COLO668 (cell line): ENCODE data around the gene ARHGAP26.

Source experiments
- DNase-seq: peaks from one replicate; lab custom pipeline; 2025; ENCODE audit not compliant: unreplicated experiment; lab: John Stamatoyannopoulos, UW

The ARHGAP26 gene

DNA sequence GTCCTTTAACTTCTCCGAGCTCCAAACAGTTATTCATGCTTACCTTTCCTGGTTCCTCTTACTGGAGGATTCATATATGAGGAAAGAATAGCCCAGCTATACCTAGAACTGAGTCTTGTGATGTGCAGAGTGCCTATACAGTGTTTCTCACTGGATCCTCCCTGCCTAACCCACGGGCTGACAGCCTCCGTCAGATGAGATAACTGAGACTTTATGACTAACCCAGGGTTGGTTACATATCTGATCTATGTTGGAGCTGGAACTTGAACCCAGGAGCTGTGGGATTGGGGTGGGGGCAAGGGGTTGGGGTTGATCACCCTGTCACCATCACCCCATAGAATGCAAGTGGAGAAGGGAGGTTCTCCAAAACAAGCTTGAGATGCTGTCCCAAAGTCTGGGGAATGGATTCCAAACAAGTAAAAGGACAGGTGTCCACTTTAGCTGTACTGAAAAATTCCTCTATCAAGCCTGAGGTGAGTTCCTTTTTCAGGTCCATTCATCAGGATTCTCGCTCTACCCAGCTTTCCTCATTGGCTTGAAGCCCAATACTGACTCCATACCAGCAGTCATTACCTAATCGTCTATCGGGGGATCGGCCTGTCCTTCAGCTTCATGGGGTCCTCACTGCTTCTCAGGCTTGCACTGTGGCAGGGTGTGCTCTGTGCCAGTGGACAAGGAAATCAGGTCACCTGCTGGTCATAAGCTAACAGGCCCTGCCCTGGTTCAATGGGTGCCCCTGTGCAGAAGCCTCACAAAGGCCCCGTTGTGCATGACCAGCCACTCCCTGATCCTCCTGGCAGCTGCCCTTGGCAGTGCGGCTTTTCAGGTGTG, 100.6 kb downstream of the ARHGAP26 start:
- no peak for DNase-seq

DNA sequence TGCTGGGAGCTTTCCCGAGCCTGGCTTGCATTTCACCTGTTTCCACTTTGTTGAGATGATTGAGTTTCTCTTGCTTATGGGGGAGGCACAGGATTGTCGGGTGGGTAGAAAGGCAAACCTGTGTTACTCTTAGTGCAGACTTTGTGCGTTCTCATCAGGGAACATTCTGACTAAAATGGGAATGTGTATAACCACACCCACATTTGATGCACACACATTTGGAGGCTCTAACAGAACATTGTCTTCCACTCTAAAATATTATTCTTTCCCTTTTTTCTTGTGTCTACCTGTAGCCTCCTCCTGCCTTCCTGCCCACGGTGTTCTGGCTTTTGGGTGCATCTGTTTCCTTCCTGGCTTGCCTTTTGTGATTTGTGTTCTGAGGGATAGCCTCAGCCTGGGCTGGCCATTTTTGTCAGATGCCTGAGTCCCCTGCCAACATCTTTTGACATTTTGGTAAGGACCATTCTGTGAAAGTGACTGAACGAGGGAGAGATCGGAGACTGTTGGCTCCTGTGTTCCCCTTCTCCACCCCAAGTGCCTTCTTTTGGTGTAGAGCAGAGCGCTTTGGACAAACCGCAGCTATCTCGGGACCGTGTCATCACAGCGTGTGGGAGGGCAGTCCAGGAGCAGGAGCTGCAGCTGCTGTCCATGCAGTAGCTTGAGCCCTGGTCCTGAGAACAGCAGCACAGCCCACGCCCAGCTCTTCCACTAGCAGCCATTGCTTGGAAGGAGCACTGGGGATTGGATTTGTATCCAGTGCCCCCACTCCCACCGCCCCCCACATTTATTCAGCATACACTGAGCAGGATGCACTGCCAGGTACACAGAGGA, 101.4 kb downstream of the ARHGAP26 start:
- DNase-seq, result no peak

DNA sequence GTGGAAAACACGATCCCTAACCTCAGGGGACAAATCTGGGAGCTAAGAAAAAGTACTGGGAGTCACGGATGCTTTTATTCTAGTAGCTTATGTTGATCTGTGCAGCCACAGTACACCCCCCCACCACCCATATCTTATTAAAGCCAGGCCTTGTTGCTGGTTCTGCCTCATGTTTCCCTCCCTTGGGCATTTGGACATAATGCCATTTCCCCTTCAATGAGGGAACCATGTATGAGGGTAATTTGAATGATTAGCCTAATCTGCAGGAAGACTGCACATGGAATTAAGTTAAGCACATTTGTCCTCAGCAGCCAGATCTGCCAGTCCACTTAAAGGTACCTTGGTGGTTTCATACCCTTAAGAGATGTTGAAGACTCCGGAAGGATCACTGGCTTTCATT, 102.0 kb downstream of the ARHGAP26 start:
- no peak for DNase-seq

DNA sequence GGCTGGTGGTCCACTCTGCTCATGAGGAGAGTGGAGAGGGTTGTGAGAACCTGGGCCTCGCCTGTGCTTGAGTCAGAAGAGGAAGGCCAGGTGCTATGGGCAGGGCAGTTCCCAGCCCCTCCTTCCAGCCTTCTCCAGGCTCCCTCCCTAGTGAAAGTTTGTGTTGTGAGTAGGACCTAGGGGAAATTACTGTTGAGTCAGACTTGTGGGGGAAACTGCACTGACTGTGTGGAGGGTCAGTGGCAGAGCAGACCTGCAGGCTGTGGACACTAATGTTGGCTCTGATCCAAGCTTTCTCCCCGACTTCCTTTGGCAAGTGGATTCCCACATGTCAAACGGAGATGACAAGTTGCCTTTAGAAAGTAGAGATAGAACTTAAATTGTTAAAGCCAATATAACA, 102.6 kb downstream of the ARHGAP26 start:
- DNase-seq, result no peak

DNA sequence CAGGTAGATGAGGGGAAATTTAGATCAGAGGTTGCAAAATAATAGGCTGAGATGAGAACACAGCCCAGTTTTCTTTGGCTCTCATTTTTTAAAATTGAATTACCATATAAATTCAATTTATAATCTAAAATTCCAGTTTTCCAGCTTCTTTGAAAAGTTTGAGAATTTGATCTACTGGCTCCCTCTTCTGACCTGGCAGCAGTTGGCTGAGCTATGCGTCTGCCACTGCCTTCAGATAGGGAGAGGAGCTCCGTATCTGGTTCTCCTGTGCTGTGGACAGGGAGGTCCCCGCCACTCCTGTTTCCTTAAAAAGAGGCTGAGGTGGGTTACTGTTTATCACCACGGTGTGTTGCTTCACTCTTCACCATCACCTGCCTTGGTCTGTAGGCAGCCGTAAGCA, 103.7 kb downstream of the ARHGAP26 start:
- DNase-seq, result no peak

DNA sequence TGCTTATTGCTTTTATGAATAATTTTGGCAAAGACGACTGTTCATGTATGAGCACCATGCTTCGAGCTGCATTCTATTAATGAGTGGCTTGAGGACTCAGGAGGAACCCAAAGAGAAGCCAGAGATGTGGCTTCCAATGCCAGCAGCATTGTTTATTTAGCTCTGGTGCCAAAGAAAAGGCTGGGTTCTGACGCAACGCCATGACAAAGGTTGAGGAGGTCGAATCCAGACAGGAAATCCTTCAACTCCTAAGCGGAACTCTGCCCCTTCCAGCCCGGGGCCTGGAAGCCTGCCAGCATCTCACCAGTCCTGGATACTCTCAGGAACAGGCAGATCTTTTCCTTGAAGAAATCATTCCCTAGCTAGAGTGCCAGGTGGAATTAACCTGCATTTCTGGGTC, 104.4 kb downstream of the ARHGAP26 start:
- DNase-seq, result peak; percentile 10

DNA sequence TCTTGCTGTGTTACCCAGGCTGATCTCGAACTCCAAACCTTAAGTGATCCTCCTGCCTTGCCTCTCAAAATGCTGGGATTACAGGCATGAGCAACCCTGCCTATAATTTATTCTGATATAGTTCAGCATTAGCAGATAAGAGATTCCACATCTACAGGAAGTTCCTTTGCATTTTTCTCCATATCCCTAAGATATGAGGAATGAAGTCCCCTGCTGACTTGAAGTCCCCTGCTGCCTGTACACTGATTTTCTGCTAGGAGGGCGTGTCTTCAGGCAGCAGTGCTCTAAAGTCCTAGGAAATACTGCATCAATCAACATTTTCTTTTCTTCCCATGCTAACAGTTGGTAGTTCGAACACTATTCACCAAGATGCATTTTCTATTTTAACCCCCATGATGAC, 105.8 kb downstream of the ARHGAP26 start:
- DNase-seq, result no peak

DNA sequence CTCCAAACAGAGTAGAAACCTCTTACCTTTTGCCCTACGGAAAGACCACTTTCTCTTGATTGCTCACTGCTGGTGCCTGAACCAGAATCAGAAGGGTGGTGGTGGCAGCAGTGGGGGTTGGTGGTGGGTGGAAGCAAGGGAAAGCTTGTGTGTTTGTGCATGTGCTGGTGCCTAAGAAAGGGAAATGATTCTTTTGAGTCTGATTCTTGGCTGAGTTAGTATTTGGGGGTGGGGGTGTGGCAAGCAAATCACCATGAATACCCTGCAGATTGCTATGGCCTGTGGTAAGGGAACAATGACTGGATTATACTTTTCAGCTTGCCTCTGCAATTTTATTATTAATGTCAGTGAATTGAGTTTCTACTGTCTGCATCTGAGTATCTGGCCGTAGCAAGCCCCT, 106.6 kb downstream of the ARHGAP26 start:
- no peak for DNase-seq

DNA sequence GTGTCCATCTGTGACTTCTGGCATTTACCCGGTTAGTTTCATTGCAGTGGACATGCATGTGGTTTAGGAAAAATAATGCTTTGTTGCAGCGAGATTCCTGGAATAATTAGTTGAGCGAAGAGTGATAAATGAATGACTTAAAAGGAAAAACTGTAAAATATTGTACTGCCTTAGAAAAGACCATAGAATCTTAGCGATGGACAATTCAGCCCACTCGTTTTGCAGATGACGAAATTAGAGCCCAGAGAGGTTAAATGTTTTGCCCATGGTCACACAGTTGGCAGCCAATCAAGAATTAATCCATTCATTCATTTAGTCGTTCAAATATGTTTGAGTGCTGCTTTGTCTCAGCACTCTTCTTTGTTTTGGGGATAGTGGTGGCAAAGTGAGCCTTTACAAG, 107.9 kb downstream of the ARHGAP26 start:
- no peak for DNase-seq

DNA sequence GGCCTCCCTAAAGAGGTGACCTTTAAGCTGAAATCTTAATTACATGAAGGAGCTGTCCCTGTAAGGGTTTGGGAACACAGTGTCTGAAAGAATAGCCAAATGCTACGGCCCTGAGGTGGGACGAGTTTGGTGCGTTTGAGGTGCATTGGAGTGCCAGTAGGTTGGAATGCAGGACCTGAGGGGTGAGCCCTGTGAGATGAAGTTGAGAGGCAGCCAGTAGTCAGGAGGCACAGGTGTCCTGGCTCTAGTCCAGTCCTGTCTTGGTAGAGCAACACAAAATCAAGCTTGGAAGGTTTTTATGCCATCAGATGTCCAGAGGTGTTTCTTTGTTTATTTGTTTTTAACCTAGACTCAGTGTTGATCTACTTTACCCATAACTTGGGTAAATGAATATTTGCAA, 108.5 kb downstream of the ARHGAP26 start:
- no peak for DNase-seq

DNA sequence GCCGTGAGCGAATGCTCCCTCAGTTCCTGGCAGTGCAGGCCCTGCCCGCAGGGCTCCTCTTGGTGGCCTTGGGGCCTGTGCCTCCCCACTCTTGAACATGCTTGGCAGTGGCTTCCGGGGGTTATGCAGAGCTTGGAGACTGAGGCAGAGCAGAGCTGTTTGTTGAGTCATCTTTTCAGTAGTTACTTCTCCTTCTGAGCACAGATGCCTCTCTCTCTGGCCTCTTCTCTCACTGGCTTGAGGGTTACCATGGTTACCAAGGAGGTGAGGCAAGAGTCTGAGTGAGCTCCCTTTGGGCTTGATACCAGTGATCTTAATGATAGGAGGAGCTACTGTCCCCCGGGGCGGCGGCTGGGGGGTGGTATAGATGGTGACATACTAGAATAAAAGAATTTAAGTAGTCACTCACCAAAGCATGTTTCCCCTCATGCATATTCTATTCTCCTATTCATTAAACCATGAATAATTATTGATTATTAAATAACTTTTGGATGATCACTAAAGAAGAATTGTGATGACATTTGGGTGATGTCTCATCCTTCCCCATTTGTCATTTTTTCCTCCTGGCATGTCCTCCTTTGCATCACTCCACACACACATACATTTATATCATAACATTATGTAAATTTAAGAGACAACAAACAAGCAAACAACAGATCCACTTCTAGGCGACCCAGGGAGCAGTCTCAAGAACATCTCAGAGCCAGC, 111.1 kb downstream of the ARHGAP26 start:
- DNase-seq, result no peak

DNA sequence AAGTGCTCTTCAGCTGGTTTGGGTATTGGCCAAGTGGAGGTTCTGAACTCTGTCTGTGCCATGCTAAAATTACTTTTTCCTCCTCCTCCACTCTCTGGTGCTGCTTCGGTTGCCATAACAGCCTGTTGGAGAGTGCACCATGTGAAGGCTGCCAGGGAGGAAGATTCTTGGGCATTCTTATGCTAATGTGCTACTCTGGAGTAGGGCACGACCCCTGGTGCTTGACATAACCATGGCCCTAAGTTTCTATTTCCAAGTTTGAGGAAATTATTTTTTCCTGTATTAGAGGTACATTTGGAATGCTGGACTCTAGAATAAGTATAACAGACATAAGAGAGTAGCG, 111.6 kb downstream of the ARHGAP26 start:
- DNase-seq, result no peak

DNA sequence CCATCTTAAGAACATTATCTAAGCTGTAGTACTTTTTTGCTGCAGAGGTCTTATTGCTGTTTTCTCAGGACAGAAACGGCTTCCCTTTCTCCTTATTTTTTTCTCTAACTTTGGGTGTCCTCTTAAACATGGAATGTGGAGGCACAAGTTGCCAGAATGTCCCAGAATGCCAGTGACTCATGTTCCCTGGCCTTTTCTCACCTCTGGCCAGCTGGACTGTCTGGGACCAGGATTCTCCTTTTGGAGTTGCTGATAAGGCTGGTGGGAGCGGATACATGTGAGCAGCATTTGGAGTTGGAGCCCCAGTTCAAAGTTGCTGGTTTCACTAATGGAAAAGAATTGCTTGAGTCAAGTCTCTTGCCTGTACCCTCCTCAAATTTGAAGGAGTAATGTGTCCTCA, 112.8 kb downstream of the ARHGAP26 start:
- DNase-seq, result no peak

DNA sequence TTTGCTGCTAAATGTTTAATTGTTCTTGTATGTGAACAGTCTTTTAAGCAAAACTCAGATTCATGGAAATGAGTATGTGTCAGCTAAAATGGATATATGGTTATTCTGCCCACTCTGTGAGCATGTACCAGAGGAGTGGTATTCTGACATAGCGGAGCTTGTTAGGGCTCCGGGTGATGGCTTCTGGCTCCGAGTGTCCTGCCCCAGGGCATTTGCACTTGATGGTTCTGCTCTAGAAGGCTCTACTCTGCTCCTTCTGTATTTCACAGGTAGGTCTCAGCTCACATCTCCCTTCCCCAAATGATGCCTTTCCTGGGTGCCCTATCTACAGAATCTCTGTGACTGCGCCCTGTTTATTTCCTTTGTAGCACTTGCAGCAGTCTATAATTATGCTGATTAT, 113.3 kb downstream of the ARHGAP26 start:
- no peak for DNase-seq

DNA sequence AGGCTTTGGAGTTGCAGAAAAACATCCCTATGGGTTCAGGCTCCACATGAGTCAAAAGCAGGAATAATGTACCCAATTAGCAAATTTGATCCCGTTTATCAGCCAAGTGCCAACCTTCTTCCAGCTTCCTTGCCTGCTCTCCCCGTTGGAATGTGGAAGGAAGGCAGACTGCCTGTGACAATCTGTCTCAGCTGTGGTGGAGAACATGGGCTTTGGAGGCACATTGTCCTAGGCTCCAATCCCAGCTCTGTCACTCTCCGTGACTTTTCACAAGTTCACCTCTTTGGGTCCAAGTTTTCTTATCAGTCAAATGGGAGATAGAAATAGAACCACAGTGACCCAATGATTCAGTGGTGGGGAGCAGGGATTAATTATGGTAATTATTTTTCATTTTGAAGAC, 113.9 kb downstream of the ARHGAP26 start:
- DNase-seq, result no peak

DNA sequence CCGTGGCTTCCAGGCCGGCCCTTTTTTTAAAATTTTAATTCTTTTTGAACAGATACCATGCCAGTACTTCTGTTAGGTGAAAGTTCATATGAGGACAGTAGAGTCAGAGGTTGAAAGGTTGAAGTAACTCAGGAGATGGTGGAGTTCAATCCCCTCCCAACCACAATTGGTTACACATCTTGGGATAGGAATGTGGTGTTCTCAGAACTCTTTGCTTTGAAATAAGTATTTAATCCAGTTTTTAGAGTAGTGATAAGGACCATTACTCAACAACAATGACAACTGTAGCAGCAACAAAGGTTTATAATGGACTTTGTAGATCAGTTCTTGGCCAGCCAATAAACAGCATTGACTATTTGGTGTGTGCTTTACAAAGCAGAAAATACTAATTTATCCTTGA, 116.0 kb downstream of the ARHGAP26 start:
- DNase-seq, result no peak

DNA sequence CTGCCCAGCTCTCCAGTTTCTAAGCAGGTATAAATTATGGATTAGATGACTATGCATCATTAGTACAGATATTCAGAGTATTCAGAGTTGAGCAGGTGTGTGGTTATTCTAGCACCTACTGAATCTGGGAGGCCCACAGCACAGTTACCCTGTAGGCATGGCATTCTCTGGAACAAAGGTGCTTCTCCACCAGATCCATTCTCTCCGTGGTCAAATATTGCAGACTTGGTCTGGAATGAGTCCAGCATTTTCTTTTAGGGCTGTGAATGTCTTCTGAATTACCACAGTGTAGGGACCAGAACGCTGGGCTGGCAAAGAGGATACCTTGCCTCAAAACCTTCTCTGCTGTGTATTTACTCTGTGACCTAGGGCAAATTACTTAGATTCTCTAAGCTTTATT, 116.8 kb downstream of the ARHGAP26 start:
- no peak for DNase-seq

DNA sequence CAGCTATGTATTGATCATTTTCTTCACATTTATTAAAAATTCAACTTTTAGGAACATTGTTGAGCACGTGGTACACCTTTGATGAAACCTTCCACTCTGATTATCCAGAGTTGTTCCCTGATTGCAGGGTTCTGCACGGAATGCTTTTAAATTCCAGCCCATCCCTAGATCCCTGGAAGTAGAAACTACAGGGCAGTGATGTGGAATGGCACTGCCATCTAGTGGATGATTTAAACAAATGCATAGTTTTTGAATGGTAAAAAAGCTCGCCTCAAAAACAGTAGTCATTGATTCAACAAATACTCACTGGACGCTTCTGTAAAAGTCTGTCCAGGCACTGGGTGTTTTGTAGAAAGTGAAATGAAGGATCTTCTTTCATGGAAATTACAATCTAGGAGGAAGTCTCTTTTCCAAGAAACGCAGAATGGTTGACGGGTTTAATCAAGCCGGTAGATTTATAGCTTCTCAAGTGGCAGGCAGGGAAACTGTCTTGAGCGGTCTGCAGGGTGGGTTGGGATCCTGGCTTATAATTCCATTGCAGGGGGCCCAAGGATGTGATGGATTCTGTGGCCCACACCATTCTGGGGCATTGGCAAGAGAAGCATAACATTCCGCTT, 118.4 kb downstream of the ARHGAP26 start:
- peak; percentile 13 for DNase-seq

DNA sequence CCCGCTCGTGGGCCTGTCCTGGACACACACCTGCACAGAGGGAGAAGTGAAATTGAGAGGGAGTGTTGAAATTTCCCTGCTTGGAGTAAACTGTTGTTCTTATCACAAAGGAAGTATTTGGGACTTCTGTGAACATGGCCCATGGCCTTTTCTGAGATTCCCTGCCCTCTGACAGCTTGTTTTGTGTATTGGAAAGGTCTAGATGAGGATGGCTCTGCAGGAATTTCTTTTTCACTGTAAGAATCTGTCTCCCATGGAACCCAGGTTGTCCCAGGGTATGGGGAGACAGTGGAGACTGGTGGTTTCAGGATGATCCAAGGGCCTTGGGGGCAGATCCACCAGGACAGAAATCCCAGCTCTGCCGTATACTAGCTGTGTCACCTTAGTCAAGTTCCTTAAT, 121.8 kb downstream of the ARHGAP26 start:
- no peak for DNase-seq

DNA sequence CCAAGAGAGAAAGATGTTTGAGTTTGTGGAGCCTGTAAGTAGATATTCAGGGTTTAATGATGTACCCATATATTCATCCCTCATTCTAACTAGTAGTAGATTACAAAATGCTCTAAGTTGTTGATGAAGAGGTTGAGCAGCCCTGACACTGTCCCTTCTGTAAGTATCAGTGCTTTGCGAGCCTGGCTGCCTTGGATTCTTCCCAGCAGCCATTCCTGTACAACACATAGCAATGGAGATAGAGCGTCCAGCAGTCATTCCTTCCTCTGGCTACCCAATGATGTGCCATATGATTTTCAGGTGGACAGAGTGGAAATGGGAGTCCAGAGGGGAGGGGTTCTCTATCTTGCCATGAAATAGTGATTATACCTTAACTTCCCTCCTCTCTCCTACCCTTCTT, 124.1 kb downstream of the ARHGAP26 start:
- no peak for DNase-seq

DNA sequence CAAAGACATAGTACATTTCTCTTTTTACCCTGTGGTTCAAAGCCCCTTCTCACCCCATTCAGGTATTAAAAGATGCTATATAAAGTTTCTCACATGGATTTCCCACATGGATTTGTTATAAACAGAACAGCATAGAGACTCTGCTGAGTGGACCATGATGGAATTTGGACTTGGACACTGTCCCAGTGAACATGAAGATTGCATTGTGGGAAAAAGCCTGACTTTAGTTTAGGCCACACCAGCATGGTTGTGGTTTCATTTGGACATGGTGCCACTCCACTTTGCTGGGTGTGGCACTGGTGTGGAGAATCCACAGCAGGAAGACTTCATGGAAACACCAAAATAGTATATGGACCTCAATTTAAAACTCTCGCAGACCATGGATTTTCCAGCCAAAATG, 124.6 kb downstream of the ARHGAP26 start:
- DNase-seq, result no peak
